Measurements from ENCODE around the gene SH3PXD2A. TPM values are rescaled to one million over a fixed set of nuclear protein-coding genes. Genes with fewer than 3 reads are reported as not detected.
A peak's percentile ranks its signal among the peaks of the same experiment; 100 is the strongest.

SH3PXD2A gene
- total RNA-seq, 1 experiment from 2014 or later: 13.4 TPM

GRCh38 chr10:103582331-103583123 is 272.8 kb downstream of the SH3PXD2A start:
- Histone ChIP-seq H3K9me3 (replicated peaks) (no peaks in the 10 kb centered on the region), H3K27ac (no peak overlapping the region), H3K36me3 (no peaks in the 10 kb centered on the region), H3K4me3 (no peak overlapping the region), H3K27me3 (replicated peaks) (peaks cover 4% of the 10 kb centered on the region; the same call in 1 of the 2 replicates), H3K4me1 (replicated peaks) (no peaks in the 10 kb centered on the region)
- DNase-seq (ENCODE audit: low read depth in 1 of 2, low spot score in 2 of 2): no peak

GRCh38 chr10:103581499-103581898 is 273.9 kb downstream of the SH3PXD2A start:
- no peak for DNase-seq (ENCODE audit: low read depth in 1 of 2, low spot score in 2 of 2)
- Histone ChIP-seq H3K36me3 (no peaks in the 10 kb centered on the region), H3K9me3 (replicated peaks) (no peaks in the 10 kb centered on the region), H3K27me3 (replicated peaks) (peaks cover 4% of the 10 kb centered on the region; the same call in 1 of the 2 replicates), H3K27ac (no peak overlapping the region), H3K4me1 (replicated peaks) (no peaks in the 10 kb centered on the region), H3K4me3 (no peak overlapping the region)

- Histone ChIP-seq H3K9me3 (replicated peaks) (no peaks in the 10 kb centered on the region), H3K4me3 (no peak overlapping the region), H3K4me1 (replicated peaks) (no peaks in the 10 kb centered on the region), H3K27me3 (replicated peaks) (peaks cover 4% of the 10 kb centered on the region; the same call in 1 of the 2 replicates), H3K36me3 (no peaks in the 10 kb centered on the region), H3K27ac (no peak overlapping the region)
- DNase-seq (ENCODE audit: low read depth in 1 of 2, low spot score in 2 of 2): no peak
These were observed 274.9 kb downstream of the SH3PXD2A start for GRCh38 chr10:103580430-103580829.

GRCh38 chr10:103580011-103580410 is 275.4 kb downstream of the SH3PXD2A start:
- Histone ChIP-seq H3K27ac (no peak overlapping the region), H3K27me3 (replicated peaks) (peaks cover 4% of the 10 kb centered on the region; the same call in 1 of the 2 replicates)

GRCh38 chr10:103578782-103579382 is 276.5 kb downstream of the SH3PXD2A start:
- no peak overlapping the region for H3K4me3 ChIP-seq
- no peaks in the 10 kb centered on the region for H3K36me3 ChIP-seq
- no peak for DNase-seq (ENCODE audit: low read depth in 1 of 2, low spot score in 2 of 2)
- H3K27me3 ChIP-seq (replicated peaks): peaks cover 4% of the 10 kb centered on the region; the same call in 1 of the 2 replicates
- no peak overlapping the region for H3K27ac ChIP-seq
- H3K9me3 ChIP-seq (replicated peaks): no peaks in the 10 kb centered on the region
- no peaks in the 10 kb centered on the region for H3K4me1 ChIP-seq (replicated peaks)

More at GRCh38 chr10:103580011-103580410, 275.4 kb downstream of the SH3PXD2A start:
- no peak overlapping the region for H3K4me3 ChIP-seq
- no peaks in the 10 kb centered on the region for H3K9me3 ChIP-seq (replicated peaks)
- H3K36me3 ChIP-seq: no peaks in the 10 kb centered on the region
- no peaks in the 10 kb centered on the region for H3K4me1 ChIP-seq (replicated peaks)
- DNase-seq (ENCODE audit: low read depth in 1 of 2, low spot score in 2 of 2): no peak

GRCh38 chr10:103576862-103577261 is 278.5 kb downstream of the SH3PXD2A start:
- H3K4me3 ChIP-seq: no peak overlapping the region
- H3K9me3 ChIP-seq (replicated peaks): no peaks in the 10 kb centered on the region
- no peaks in the 10 kb centered on the region for H3K4me1 ChIP-seq (replicated peaks)
- 0 out of 2 replicates have a peak, but pooled peaks cover 4% of the 10 kb centered on the region for H3K27me3 ChIP-seq (replicated peaks)
- no peaks in the 10 kb centered on the region for H3K36me3 ChIP-seq
- H3K27ac ChIP-seq: no peak overlapping the region
- no peak for DNase-seq (ENCODE audit: low read depth in 1 of 2, low spot score in 2 of 2)

GRCh38 chr10:103576076-103576471 is 279.3 kb downstream of the SH3PXD2A start:
- Histone ChIP-seq H3K4me3 (no peak overlapping the region), H3K27me3 (replicated peaks) (0 out of 2 replicates have a peak, but pooled peaks cover 4% of the 10 kb centered on the region), H3K4me1 (replicated peaks) (no peaks in the 10 kb centered on the region), H3K9me3 (replicated peaks) (no peaks in the 10 kb centered on the region), H3K36me3 (no peaks in the 10 kb centered on the region), H3K27ac (no peak overlapping the region)
- DNase-seq (ENCODE audit: low read depth in 1 of 2, low spot score in 2 of 2): no peak

- Histone ChIP-seq H3K36me3 (no peaks in the 10 kb centered on the region), H3K27ac (no peak overlapping the region), H3K4me3 (no peak overlapping the region), H3K9me3 (replicated peaks) (no peaks in the 10 kb centered on the region), H3K27me3 (replicated peaks) (0 out of 2 replicates have a peak, but pooled peaks cover 4% of the 10 kb centered on the region), H3K4me1 (replicated peaks) (no peaks in the 10 kb centered on the region)
- peak in 1 of 2 experiments; percentile 44 for DNase-seq (ENCODE audit: low read depth in 1 of 2, low spot score in 2 of 2)
These were observed 279.8 kb downstream of the SH3PXD2A start for GRCh38 chr10:103575416-103576075.

GRCh38 chr10:103574097-103575061 is 281.0 kb downstream of the SH3PXD2A start:
- no peak overlapping the region for H3K4me3 ChIP-seq
- no peaks in the 10 kb centered on the region for H3K4me1 ChIP-seq (replicated peaks)
- H3K9me3 ChIP-seq (replicated peaks): no peaks in the 10 kb centered on the region
- no peak overlapping the region for H3K27ac ChIP-seq
- no peak for DNase-seq (ENCODE audit: low read depth in 1 of 2, low spot score in 2 of 2)
- 0 out of 2 replicates have a peak, but pooled peaks cover 4% of the 10 kb centered on the region for H3K27me3 ChIP-seq (replicated peaks)
- no peaks in the 10 kb centered on the region for H3K36me3 ChIP-seq

- no peak overlapping the region for H3K4me3 ChIP-seq
- DNase-seq (ENCODE audit: low read depth in 1 of 2, low spot score in 2 of 2): no peak
- no peaks in the 10 kb centered on the region for H3K36me3 ChIP-seq
- no peaks in the 10 kb centered on the region for H3K4me1 ChIP-seq (replicated peaks)
- no peaks in the 10 kb centered on the region for H3K9me3 ChIP-seq (replicated peaks)
- H3K27ac ChIP-seq: no peak overlapping the region
- H3K27me3 ChIP-seq (replicated peaks): 0 out of 2 replicates have a peak, but pooled peaks cover 1% of the 10 kb centered on the region
These were observed 282.2 kb downstream of the SH3PXD2A start for GRCh38 chr10:103573205-103573487.

- H3K9me3 ChIP-seq (replicated peaks): no peaks in the 10 kb centered on the region
- no peak for DNase-seq (ENCODE audit: low read depth in 1 of 2, low spot score in 2 of 2)
- no peaks in the 10 kb centered on the region for H3K4me1 ChIP-seq (replicated peaks)
- no peak overlapping the region for H3K4me3 ChIP-seq
- H3K27ac ChIP-seq: no peak overlapping the region
- no peaks in the 10 kb centered on the region for H3K27me3 ChIP-seq (replicated peaks)
- no peaks in the 10 kb centered on the region for H3K36me3 ChIP-seq
These were observed 282.8 kb downstream of the SH3PXD2A start for GRCh38 chr10:103572347-103573204.

GRCh38 chr10:103571656-103571975 is 283.8 kb downstream of the SH3PXD2A start:
- Histone ChIP-seq H3K27me3 (replicated peaks) (no peaks in the 10 kb centered on the region), H3K27ac (no peak overlapping the region), H3K9me3 (replicated peaks) (no peaks in the 10 kb centered on the region), H3K36me3 (no peaks in the 10 kb centered on the region), H3K4me3 (no peak overlapping the region), H3K4me1 (replicated peaks) (no peaks in the 10 kb centered on the region)
- DNase-seq (ENCODE audit: low read depth in 1 of 2, low spot score in 2 of 2): peak in 1 of 2 experiments; percentile 40
